GM20431 (cell line): ENCODE measurements around the gene LMO1.

Source experiments
- in situ Hi-C: fragments of 300-500 bp; cut with MseI, MboI; formaldehyde crosslinking; loops from one replicate; pipeline ENCODE4 v1.15.0; 2020; ENCODE audit warnings: low sequenced_read_pairs; ENCODE audit not compliant: unreplicated experiment

LMO1 gene

DNA sequence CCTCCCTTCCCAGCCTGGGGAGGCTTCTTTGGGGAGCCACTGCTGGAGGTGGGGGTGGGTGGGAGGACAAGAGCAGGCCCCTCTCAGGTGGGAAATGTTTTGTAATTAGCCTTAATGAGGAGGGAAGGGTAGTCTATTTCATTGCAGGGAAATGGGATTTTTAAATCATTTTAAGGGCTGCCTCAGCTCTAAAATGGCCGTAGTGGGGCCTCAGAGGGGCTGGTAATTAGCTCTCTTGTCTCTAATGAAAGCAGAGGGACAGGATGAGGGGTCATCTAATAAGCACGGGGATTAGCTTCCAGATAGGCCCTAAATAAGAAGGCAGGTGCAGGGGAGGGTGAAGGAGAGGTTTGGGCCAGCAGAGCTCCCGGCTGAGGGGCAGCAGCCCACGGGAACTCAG, 46.5 kb downstream of the LMO1 start:
- in situ Hi-C loops: no loop called here

DNA sequence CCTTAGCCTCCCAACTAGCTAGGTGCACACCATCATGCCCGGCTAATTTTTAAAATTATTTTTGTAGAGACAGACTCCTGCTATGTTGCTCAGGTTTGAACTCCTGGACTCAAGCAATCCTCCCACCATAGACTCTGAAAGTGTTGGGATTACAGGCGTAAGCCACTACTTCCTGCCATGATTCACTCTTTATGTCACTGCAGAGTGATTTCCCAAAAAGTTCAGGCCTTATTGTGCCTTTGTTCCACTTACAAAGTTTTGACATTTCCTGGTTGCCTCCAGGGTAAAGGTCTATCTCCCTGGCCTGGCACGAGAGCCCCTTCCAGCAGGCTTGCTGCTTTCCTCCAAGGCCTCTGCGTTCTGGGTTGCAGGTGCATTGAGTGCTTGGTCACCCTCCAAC, 50.3 kb downstream of the LMO1 start:
- in situ Hi-C loops: no loop called here

DNA sequence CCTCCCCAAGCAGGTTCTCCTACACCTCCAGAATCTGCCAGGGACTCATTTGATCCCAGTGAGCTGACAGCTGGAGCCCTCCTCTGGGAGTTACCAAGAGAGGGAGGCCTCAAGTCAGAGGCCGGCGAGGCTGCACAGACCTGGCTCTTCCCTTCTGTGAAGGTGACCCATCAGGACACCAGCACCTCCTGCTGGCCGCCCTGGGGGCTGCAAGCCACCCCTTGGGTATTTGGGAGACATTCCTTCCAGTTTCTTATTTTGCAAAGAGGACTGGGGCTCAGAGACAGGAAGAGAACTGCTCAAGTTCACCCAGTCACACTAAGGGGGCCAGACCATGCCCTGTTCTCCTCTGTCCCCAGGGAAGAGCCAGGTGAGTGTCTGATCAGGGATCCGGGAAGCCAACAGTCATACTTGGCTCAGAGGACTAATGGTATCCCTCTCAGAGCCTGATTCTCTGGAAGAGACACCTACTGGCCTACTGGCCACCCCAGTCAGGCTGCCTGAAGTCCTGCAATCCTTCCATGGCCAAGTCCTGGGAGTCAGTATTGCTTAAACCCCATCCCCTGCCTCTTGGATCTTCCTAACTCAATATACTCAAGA, 54.4 kb downstream of the LMO1 start:
- in situ Hi-C loops: no loop called here

DNA sequence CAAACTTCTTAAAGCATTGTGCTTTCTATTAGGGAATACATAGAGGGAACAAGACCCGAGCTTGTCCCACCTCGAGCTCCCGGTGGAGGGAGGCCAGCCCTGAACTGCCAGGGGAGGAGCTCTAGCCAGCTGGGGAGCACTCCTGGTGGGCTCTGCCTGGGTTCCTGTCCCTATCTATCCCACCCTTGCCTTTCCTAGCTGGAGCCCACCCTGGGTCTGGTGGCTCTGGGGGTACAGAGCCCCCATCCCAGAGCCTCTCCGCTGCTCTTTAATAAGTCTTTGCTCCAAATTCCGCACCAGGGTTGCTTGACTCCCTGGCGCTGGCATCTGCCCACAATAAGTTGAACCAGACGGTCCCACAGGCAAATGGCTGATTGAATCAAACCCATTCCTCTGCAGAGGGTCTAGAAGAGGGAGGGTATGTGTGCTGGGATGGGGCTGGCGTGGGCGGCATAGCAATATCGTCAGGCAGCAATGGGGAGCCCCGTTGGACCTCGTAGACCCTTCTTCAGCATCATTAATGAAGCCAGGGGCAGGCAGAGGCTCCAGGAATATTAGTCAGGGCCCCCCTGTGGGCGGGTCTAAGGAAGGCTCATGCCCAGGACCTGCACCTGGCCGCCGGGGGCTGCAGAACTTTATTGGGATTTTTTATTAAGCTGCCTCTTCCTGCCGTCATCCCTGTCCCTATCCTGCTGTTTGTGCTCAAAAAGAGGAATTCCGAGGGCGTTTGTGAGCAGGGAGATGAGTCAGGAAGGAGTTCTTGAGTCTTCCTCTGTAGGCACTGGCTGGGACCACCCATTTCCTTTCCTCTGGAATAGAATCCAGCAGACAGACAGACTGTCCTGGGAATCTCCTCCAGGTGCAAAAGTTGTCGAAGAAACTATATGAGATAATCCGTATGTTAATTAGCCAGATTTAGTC, 56.3 kb downstream of the LMO1 start:
- in situ Hi-C loops: no loop called here

DNA sequence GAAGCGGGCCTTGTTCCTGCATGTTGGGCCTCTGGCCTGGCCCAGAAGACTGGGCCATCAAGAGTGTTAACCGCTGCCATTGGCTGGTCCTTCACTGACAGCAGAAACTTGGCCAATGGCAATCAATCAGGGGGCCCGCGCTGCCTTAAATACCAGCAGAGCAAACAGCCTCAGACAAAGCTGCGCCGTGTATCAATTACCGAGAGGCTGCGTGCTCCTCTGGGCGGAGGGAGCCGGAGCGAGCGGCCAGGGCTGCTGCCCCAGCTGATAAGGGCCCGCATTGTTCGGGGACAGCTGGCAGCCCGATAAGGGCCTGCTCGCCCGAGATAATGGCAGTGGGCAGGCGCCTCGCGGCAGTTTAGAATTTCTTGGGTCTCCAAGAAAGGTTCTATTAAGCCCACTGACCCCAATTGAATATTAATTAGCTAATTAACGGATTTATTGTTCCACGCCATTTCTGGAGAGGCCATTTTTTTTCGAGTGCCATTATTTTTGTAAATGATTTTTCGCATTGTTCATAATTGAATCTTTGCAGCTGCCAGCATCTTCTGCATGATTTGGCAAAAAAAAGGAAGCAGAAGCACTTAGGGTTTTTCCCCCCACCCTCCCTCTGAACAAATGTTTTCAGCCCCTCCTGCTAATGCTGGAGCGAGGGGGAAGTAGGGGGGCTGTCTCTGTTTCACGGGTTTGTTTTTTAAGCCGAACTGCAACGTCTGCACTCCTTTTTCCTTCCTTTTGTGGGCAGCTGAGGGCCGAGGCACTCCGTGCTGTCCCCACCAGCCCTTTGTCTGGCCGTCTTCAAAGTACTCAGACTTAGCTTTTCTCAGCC, 57.2 kb downstream of the LMO1 start:
- in situ Hi-C loops: no loop called here

DNA sequence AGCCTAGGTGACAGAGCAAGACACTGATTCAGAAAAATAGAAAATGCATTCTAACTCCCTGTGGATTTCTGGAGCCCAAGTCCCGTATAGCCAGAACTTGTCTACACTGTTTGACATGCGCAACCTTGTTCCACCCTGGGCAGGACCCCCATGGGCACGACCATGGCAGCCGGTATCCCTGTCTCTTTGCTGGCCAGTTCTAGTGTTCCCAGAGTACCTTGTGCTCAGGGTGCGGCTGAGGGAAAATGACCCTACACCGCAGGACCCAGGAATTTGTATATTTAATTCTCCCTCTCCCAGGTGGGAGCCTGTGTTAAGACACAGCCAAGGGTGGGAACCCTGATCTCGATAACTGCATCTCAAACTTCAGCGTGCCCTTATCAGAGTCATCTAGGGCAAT, 58.1 kb downstream of the LMO1 start:
- in situ Hi-C loops: no loop called here

DNA sequence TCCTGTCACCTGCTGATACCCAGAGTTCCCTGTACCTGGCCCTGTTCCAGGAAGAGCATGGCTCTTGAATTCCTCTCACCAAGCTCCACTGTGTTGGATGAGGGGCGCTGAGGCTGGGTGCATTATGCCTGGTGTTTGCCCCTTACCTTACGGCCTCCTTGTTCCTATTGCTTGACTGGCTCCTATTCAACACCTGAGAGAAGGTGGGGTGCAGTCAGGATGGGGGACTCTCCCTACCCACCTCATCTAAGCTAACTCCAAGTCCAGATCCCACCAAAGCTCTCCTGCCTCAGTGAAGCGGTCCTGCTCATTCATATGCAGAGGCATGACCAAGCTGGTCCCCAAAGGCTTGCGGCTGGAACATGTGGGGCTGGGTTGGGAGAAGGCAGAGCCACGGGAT, 59.1 kb downstream of the LMO1 start:
- in situ Hi-C loops: no loop called here

DNA sequence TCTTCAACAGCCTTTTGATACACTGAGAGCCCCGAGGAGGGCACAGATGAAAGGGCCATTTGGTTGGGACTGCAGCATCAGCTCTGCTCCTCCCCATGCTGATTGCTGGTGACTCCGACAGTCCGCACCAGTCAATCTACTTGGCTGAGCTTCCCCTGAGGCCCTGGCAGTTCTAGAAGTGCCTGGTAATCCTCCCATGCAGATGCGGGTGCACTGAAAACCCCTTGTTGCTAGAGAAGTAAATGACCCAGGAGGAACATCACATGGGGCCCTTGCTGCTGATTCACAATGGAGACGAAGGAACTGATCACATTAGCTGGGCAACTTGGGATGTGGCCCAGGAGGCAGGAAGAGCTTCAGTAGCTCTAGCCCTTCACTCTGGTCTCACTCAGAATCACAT, 59.7 kb downstream of the LMO1 start:
- in situ Hi-C loops: no loop called here

DNA sequence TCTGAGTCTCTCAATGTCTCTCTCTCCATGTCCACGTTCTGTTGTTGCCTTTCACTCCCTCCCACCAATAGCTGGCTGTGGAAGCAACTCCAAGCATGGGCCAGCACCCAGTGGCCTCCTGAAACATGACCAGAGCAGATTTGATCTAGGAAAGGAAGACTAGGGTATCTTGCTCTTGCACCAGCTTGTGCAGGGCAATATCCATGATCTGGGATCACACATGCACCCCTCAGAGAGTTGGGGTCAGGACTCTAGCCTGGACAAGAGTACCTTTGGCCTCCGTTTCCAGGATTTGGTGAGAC, 60.3 kb downstream of the LMO1 start:
- in situ Hi-C loops: no loop called here

DNA sequence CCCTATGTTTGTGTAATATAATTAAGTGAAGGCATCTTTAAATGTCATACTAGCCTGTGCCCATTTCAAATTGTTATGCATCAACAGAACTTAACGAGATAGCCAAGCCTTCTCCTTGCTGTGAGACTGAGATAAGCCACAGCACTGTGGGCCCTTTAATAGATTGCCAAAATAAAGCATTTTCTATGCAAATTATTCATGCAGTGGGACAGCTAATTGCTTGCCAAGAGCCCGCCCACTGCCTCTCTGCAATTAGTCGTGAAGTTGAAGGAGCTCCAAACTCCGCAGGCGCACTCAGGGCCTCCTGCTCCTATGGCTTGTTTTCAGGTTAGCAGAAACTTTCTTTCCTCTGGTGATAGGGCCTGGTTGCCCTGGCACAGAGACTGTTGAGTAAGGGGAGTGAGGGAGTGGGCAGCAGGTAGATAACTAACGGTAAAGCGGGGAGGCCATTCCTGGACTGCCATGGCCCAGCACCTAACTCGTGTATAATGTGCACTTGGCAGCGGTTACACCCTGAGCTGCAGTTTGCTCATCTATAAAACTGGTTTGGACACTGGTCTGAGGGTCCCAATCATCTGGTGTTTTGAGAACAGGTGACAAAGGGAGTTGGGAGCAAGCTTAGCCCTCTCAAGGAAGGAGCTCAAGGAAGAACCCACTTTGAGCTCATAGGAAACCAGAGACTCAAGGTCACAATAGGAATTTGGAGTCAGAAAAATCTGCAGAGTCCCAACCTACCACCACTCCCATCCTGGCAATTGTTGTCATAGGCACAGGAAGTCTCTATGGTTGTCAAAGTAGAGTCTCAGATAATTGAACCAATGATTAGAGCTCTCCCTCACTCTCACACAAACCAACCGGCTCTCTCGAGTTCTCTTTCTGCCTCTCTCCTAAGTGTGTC, 60.9 kb downstream of the LMO1 start:
- in situ Hi-C loops: no loop called here

DNA sequence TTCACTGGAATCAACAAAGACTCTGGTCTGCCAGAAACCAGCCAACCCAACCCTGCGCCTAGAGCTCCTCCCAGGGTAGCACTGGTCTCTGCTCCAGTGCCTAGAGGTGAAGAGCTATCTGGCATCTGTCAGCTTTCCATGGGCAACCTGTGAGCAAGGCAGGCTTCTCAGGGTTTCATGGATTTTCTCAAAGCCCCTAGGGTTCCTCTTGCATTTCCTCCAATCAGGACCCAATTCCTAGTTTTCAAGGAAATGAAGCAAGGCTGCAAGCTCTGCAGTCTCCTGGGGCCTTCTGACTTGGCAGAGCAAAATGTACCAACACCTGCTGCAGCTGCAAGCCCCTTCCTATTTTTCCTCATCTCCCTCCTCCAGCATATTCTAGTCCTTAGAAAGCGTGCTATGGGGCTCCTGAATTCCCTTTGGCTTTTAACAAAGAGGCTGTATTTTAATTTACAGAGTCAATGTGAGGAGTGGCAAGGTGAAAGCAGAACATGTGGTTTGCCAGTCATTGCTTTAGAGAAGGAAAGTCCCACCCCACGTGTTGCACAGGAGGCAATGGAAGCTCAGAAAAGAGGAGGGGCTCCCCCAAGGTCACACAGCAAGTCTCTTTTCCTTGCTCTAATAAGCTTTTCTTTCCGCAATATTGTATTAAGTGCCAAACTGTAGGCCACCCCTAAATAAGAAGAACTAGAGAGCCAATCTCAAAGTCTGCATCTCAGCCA, 61.9 kb downstream of the LMO1 start:
- in situ Hi-C loops: no loop called here

DNA sequence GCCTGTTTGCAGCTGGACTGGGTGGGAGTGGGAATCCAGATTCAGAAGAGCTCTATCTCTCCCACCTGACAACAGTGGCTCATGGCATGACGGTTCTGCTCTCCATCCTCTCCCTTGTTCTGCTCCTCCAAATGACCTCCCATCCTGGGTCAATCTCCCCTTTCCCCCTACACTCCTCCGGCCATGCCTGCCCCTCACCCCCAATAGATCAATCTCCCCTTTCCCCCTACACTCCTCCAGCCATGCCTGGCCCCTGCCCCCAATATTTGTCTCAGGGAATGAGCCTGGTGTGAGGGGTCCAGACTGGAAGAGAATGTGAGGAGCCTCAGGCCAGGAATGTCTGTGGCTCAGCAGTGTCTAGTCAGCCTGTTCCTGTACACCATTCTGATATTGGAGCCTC, 64.0 kb downstream of the LMO1 start:
- in situ Hi-C loops: no loop called here

DNA sequence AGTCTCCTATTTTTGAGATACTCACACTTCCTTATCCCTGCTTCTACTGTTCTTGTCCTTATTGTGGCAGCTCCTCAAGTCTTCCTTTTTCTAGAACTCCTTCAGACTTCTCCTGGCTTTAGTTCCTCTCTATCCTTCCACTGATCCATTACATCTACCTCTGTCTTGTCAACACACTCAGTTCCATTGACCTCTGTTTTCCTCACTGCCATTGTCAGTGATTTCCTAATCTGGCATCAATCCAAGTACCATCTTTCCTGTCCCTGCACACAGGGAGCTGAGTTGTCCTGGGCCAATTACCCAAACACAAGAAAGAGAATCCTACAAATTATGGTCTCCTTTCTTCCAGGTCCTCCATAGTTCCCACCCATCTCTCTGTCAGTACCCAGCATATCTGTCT, 66.9 kb downstream of the LMO1 start:
- in situ Hi-C loops: no loop called here

DNA sequence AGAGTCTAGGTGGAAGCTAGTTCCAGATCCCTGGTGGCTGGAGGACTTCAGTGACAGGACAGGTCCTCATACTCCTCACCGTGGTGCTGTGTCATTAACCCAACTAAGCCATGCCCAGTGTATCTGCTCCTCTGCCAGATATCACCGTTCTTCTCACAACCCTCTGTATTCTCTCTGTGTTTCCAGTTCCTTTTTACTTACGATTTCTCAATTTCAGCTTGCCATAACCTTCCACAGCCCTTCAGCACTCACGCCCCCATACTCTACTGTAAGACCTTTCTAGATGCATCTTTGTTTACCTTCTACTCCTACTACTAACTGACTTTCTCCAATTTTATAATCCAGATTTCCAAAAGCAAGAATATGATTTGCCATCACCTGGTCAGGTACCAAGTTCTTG, 68.7 kb downstream of the LMO1 start:
- in situ Hi-C loops: no loop called here

DNA sequence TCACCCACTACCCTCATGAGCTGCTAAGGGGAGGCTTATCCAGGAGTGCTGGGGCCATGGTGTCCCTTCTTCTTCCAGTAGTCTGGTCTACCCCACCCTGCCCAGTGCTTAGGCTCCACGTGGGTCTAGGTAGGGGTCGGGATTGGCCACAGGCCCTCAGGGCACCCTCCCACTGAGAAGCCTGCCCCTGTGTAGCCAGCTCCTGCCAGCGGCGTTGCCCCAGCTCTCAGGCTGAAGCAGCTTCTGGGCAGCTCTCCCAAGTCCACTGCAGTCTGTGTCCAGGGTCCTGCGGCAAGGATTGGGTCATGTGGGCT, 70.8 kb downstream of the LMO1 start:
- in situ Hi-C loops: no loop called here

DNA sequence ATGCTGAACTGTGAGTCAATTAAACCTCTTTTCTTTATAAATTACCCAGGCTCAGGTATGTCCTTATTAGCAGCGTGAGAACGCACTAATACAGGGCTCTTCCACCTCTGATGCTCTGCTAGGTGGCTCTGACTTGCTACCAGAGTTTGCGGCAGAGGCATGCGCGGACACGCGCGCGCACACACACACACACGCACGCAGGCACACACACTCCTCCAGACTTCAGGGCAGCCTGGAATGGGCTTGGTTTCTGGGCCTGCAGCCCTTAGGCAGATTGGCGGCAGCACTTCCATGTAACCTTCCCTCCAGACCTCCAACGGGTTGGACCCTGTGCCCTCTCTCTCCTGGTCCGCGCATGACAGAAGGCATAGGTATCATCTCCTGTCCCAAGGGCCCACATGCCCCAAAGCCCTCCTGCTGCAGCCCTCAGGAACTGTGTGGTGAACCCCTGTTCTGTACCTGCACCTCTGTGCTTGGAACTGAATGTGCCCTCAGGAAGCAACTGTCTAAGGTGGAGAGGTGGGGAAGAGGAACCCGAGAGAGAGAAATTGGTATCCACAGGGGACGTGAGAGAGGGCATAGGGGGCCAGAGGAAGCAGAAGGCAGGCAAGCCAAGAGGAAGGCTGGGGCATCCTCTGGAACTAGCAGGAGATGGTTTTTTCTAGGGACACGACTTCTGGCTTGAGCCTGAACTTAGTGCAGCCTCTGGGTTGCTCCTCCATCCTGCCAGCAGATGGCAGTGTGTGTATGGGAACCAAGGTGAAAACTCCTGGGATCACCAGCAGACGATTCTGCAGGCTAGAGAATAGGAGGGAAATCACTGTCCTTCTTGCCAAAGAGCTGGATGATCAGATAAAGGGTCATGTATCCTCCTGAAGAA, 71.4 kb downstream of the LMO1 start:
- in situ Hi-C loops: no loop called here

DNA sequence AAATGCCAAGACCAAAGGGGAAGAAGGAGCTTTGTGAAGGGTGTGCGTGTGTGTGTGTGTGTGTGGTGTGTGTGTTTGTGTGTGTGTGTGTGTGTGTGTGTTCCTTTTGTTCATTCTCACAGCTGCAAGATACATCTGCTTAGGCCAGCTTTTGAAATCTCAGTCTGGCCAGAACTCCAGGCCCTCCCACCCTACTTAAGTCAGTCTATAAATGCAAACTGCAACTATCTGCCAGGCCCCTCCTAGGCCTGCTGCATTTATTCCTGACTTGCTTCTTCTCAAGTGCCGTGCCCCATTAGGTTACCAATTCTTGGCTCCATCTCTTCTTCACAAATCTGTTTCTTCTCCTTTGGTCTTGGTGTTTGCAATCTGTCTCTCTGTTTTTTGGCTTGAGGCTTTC, 73.2 kb downstream of the LMO1 start:
- in situ Hi-C loops: no loop called here

DNA sequence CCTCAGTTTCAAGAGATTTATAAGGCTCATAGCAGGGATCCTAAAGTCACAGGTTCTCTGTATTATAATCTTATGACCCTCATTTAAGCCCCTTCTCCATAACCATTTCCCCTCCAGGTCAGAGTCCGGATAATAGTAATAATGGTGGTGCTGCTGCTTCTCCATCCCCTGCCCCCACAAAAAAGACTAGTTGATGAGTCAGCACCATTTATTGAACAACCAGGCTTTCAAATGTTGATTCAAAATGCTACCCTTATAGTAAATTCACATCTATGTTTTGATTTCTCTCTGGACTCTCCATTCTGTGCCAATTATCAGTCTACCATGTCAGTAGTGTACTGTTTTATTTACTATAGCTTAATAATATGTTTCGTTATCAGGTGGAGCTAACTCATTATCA, 77.2 kb downstream of the LMO1 start:
- in situ Hi-C loops: no loop called here

DNA sequence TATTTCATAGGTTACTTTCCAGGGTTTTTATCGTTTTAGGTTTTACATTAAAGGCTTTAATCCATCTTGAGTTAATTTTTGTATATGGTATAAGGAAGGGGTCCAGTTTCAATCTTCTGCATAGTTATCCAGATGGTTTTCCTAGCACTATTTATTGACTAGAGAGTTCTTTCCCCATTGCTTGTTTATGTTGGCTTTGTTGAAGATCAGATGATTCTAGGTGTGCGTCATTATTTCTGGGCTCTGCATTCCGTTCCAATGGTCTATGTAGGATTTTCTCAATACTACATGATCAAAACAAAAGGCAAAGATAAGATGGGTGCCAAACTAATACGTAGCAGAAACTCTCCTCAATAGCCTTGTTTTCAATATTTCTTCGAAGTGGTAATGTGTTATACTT, 80.6 kb downstream of the LMO1 start:
- in situ Hi-C loops: no loop called here
